Stimulated activated CD4-positive, alpha-beta T cell treated with anti-CD3 and anti-CD28 coated beads, Interleukin-4, amount 100 ng/mL, for 48 hours (primary cell): Measurements from ENCODE around the gene SPART.
"Not testable (repeated sequence)": the region's sequence is repeated elsewhere in the genome, so short reads cannot be mapped to it uniquely, and the experiment has no call there.

Experiments
- DNase-seq, 2 donors: peaks; one replicate each; pipeline ENCODE4 v3.0.0-alpha.2; 2020; ENCODE audit warnings: low read depth in 2 of 2

SPART gene

DNA sequence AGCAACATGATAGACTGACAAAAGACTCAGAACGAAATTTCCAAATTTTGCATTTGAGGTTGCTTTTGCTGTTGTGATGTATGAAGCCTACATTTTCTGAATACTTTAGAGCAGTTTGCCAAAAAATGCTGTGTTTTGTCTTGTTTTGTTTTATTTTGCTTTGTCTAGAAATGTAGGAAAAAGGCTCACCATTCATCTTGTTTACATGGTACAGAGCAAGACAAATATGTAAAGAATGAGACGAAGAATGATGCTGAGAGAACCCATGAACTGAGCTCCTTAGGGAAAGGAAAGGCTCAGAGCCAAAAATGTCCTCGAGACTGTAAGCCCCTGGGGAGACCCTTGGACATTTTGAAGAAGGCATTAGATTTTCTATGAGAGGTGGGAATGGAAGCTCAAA lies 6.8 kb upstream of the SPART start:
- DNase-seq, result no peak

- DNase-seq, result no peak
These were observed 6.2 kb upstream of the SPART start for GRCh38 chr13:36352350-36352749.

DNA sequence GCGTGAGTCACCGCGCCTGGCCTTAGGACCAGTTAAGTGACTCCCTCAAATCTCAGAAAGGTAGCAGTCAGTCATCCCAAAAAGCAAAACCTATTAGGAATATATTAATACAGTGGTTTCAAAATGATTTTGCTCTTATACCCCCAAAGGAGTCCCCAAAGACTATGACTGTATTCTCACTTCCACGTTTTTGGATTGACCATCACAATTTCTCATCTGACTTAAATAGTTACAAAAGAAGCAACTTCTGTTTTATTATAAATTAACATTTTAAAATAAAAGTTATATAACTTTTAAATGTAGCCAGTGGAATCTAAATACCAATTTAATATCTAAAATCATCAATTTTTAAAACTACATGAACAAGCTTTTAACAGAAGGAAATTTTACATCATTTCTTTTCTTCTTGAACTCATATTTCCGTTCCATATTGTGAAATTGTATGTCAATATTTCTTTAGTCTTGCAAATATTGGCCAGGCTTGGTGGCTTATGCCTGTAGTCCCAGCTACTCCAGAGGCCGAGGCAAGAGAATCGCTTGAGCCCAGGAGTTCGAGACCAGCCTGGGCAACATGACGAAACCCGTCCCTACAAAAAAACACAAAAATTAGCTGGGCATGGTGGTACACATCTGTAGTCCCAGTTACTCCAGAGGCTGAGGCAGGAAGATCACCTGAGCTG lies 1.5 kb upstream of the SPART start:
- no peak for DNase-seq

- peak; percentile 18 to 24 for DNase-seq
These were observed 564 bp downstream of the SPART start for GRCh38 chr13:36345438-36346221.

DNA sequence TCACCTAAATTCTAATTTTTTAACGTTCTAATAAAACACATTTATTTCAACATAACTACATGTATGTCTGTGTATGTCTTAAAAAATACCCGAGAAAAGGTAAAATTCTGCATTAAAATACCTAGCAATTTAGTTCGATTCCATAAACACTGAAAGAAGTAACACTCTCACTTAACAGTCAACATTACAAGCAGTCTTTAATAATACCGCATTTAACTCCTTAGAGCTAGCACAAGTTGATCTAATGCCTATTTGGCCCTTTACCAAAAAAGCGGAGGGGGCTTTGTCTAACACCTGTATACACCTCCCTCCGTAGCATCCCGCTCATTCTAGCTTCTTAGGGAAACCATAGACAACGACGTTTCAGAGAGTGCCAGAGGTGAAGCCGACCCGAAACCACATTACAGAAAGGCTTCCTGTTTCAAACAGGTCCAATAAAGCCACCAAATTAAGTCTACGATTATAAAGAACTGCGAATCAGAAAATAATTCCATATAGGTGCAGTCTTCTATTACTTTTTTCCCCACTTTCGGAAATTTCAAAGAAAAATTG lies 1.2 kb downstream of the SPART start:
- DNase-seq, result no peak

- no peak for DNase-seq
These were observed 2.0 kb downstream of the SPART start for GRCh38 chr13:36344173-36344572.

DNA sequence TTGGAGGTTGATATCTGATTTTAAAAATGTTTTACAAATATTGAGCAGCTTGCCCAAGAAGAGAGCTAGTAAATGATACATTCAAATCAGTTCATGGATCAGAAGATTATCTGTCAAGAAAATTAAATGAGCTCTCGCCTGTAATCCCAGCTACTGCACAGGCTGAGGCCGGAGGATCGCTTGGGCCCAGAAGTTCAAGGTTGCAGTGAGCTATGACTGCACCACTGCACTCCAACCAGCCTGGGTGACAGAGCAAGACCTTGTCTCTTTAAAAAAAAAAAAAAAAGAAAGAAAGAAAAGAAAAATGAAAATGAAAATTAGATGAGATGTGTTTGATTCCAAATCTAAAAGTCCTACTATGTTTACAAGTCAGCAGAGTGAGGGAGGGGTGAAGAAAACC lies 2.4 kb downstream of the SPART start:
- no peak for DNase-seq

DNA sequence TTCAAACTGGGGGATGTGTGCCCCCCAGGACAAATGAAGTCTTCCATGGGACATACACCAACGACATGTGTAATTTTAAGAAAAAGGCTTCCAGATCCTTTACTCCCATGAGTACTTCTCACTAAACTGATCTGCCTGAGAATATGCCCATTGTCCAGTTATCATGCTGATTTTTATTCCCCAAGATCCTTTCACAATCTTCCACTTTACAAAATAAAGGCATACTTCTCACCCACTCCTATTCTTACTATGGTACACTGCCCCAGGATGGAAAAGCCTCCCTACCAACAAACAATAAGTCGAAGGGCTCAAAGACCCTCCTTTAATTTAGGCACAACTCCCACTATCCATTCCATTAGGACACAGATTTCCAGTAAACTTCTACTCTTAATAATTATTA lies 3.5 kb downstream of the SPART start:
- no peak for DNase-seq

DNA sequence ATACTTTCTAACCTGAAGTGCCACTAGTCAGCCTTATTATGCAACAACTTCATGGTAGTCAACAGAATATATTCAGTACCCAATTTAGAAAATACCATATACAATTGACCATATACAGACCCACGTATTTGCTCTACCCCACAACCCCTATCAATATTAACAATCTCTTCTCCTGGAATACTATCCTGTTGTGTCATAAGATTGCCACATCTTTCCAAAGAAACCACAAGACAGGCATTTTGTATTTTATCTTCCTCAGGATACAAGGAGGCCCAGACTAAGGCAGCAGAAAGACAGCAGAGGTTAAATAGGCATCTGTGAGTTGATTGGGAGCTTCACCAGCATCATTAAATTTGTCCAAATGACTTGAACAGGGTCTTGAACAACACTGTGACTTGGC lies 4.5 kb downstream of the SPART start:
- no peak for DNase-seq

- no peak for DNase-seq
These were observed 6.5 kb downstream of the SPART start for GRCh38 chr13:36339600-36340155.

DNA sequence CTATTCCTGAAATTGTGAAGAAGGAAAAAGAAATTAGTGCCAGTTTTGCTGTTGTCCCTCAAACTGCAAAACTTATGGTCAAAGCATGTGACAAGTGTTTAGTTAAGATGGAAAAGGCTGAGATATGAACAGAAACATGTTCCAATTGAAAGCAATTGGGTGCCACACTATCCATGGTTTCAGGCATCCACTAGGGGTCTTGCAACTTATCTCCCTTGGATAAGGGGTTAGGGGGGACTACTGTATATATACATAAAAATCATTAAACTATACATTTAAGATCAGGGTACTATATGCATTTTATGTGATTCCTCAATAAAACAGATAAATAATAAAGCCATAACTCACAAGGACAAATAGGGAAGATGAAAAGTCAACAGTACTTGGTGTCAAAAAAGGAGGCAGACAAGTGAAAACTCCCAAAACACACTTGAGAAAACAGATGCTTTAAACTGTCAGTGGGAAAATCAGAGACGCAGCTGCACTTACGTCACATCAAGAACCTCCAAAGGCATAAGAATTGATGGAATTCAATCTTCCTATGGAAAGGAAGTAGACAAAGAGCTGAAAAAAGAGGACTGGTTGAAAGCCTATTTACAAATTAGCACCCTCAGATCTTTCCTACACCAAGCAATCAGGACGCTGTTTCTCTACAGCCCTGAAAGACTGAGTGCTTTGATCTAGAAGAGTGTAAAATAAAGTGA lies 8.1 kb downstream of the SPART start:
- DNase-seq, result no peak

- DNase-seq, result no peak
These were observed 13.2 kb downstream of the SPART start for GRCh38 chr13:36332986-36333385.

- DNase-seq, result not testable (repeated sequence)
These were observed 13.9 kb downstream of the SPART start for GRCh38 chr13:36332255-36332654.

- DNase-seq, result no peak
These were observed 14.9 kb downstream of the SPART start for GRCh38 chr13:36331280-36331679.

DNA sequence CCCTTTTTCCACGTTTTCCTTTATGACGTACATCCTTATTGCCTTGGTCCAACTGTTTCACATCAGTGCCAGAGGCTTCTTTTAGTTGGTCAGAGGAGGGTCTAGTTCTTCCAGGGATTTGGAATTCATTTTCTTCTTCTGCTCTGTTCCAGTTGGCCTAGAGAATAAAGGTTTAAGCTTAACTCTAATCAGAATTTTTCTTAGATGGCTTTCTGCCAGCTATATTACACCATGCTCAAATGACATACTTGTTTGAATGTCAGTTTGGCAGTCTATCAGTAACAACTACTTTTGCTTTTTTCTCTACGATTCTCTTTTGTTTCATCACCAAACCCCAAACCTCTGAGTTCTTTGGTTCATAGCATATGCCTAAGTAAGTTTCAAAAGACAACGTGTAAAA lies 16.8 kb downstream of the SPART start:
- no peak for DNase-seq

GRCh38 chr13:36328821-36329220 lies 17.4 kb downstream of the SPART start:
- DNase-seq, result no peak

GRCh38 chr13:36325912-36326311 lies 20.3 kb downstream of the SPART start:
- DNase-seq, result no peak

- not testable (repeated sequence) for DNase-seq
These were observed 21.3 kb downstream of the SPART start for GRCh38 chr13:36324881-36325280.

DNA sequence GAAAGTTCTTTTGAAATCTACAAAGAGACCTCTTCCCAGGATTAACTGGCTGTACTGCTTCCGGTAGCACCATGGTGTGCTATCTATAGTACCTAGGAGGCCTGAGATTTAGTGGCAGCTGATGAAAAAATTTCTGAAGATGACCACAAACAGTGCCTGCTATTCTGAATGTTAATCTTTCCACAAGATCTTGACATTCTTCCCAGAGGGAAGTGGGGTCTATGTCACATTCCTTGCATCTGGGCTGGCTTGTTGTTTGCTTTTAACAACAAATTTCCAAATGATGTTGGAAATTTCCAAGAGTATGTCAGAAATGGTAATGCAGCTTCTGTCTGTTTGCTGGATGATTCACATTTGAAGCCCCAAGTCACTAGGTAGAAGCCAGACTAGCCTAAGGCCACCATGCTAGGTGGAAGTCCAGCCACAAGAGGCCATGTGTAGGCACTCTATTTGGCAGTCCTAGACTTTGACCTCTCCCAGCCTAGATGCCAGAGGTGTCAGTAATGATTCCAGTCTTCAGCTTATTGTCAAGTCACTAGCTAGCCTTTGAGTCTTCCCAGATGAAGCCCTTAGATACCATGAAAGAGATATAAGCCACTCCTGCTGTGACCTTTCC lies 22.1 kb downstream of the SPART start:
- DNase-seq, result no peak

GRCh38 chr13:36323408-36323807 lies 22.8 kb downstream of the SPART start:
- DNase-seq, result no peak

- DNase-seq, result not testable (repeated sequence)
These were observed 26.4 kb downstream of the SPART start for GRCh38 chr13:36319793-36320192.
